Psoas muscle (tissue), 8 donors: ENCODE results near the gene POLR3B. TPM values are rescaled to one million over a fixed set of nuclear protein-coding genes. Genes with fewer than 3 reads are reported as not detected.
A peak's percentile ranks its signal among the peaks of the same experiment; 100 is the strongest.

Source experiments
- ATAC-seq, 4 donors: fragments of 200-7000 bp; cut with Tn5 transposase; one replicate each; pipeline ENCODE4 v1.9.1; 2020; ENCODE audit warnings: moderate library complexity in 3 of 4, mild to moderate bottlenecking in 2 of 4
- DNase-seq, 2 donors: peaks; one replicate each; pipeline ENCODE4 v3.0.0-alpha.2; 2020
- H3K27ac ChIP-seq: fragments of 200-600 bp; one replicate; pipeline ENCODE4 v1.8.0; 2022
- H3K27me3 ChIP-seq, 3 donors: fragments of 200-600 bp in 1 of 3; one replicate each; pipeline versions ENCODE4 v1.6.1 to v1.8.0; 2013 to 2022; ENCODE audit warnings: low read length in 2 of 3, mild to moderate bottlenecking in 2 of 3, moderate library complexity in 1 of 3; ENCODE audit not compliant: insufficient read depth in 3 of 3
- H3K36me3 ChIP-seq, 2 donors: fragments of 200-600 bp in 1 of 2; one replicate each; pipeline versions ENCODE4 v1.6.1 to v1.8.0; 2013 to 2022; ENCODE audit warnings: low read depth in 1 of 2, mild to moderate bottlenecking in 1 of 2, moderate library complexity in 1 of 2; ENCODE audit not compliant: insufficient read depth in 1 of 2
- H3K4me1 ChIP-seq: fragments of 200-600 bp; one replicate; pipeline ENCODE4 v1.8.0; 2022
- H3K4me3 ChIP-seq: fragments of 200-600 bp; one replicate; pipeline ENCODE4 v1.8.0; 2022; ENCODE audit warnings: mild to moderate bottlenecking
- H3K9me3 ChIP-seq: fragments of 200-600 bp; one replicate; pipeline ENCODE4 v1.8.0; 2022
- WGBS, 3 donors: extraction: QIAGEN DNeasy Blood & Tissue Kit; methylation state at CpG; one replicate each; pipeline versions ENCODE4 v1.1.6 to v1.1.7; 2013; 5-methylcytosine and 5-hydroxymethylcytosine counted together
- intact Hi-C, 2 donors: fragments of 100-400 bp; cut with DNase I; formaldehyde crosslinking; loops; one replicate each; pipeline versions ENCODE4 v1.11.0 to v1.14.2; 2022
- polyA plus RNA-seq, 3 donors: library from polyadenylated mRNA; stranded (reverse); fragments of 200-250 nt; gene quantifications; one replicate each; pipeline ENCODE4 v1.2.3, GENCODE V29; 2013
- total RNA-seq, 4 donors: library from RNA; stranded (reverse); fragmentation: NEBNext Ultra II Directional in 2 of 4; extraction: Animal tissue kit (Norgen Biotek cat#: 25700) in 2 of 4; gene quantifications; one replicate each; pipeline versions ENCODE4 v1.2.1 to v1.2.4, GENCODE V29; 2021 to 2023
- TF ChIP-seq, protein P1 (sequence below): fragments of 200-600 bp; IDR thresholded peaks from one replicate; pipeline ENCODE4 v1.8.0; 2022; ENCODE audit warnings: antibody characterized with exemption
- donor health status: healthy with polysubstance abuse.
- donor health status: DM: no; HTN: no; CAD: no; lungs with moderate emphysema.
- donor health status: Bipolar disorder and iron deficiency.
- donor health status: healthy.
- donor health status: DM: yes; HTN: yes; CAD: no.
- donor health status: DM: no; HTN: no; CAD: no.
- donor health status: DM: no; HTN: no; CAD: no.
- donor health status: DM: yes; HTN: yes; CAD: no.

POLR3B gene
- total and polyA plus RNA-seq, 7 donors = 3.6 to 14.0 (median 6.7) TPM

GRCh38 chr12:106321139-106321850 is 36.3 kb upstream of the POLR3B start:
- 23 to 28% (median 24%) methylated on average over 7 of the region's 7 CpGs for WGBS, 3 donors
- H3K9me3 ChIP-seq = no peaks in the 10 kb centered on the region
- TF ChIP-seq, protein P1, sequence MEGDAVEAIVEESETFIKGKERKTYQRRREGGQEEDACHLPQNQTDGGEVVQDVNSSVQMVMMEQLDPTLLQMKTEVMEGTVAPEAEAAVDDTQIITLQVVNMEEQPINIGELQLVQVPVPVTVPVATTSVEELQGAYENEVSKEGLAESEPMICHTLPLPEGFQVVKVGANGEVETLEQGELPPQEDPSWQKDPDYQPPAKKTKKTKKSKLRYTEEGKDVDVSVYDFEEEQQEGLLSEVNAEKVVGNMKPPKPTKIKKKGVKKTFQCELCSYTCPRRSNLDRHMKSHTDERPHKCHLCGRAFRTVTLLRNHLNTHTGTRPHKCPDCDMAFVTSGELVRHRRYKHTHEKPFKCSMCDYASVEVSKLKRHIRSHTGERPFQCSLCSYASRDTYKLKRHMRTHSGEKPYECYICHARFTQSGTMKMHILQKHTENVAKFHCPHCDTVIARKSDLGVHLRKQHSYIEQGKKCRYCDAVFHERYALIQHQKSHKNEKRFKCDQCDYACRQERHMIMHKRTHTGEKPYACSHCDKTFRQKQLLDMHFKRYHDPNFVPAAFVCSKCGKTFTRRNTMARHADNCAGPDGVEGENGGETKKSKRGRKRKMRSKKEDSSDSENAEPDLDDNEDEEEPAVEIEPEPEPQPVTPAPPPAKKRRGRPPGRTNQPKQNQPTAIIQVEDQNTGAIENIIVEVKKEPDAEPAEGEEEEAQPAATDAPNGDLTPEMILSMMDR = no peak
- no peak overlapping the region for H3K4me3 ChIP-seq
- no peak for DNase-seq
- H3K27me3 ChIP-seq = no peaks in the 10 kb centered on the region
- intact Hi-C loops = loop anchor here in 1 of 2 donors (1.0 kb wide), 1 partner anchor 16 kb away; no protein-coding TSS in a partner anchor
- peak overlapping the region; percentile 64 for H3K27ac ChIP-seq
- peaks cover 64% of the 10 kb centered on the region for H3K4me1 ChIP-seq
- H3K36me3 ChIP-seq = peaks cover 14 to 88% of the 10 kb centered on the region in 2 donors
- peak; percentile 60 to 81 (median 75) for ATAC-seq

GRCh38 chr12:106323537-106323936 is 34.0 kb upstream of the POLR3B start:
- Histone ChIP-seq H3K9me3 (no peaks in the 10 kb centered on the region), H3K27me3 (no peaks in the 10 kb centered on the region), H3K4me1 (peaks cover 64% of the 10 kb centered on the region), H3K4me3 (no peak overlapping the region), H3K27ac (no peak overlapping the region), H3K36me3 (peaks cover 14 to 74% of the 10 kb centered on the region in 2 donors)
- TF ChIP-seq, protein P1 = no peak
- intact Hi-C loops = no loop called here
- DNase-seq = no peak
- ATAC-seq = no peak
- 81 to 93% (median 90%) methylated on average over 2 of the region's 2 CpGs for WGBS, 3 donors

DNA sequence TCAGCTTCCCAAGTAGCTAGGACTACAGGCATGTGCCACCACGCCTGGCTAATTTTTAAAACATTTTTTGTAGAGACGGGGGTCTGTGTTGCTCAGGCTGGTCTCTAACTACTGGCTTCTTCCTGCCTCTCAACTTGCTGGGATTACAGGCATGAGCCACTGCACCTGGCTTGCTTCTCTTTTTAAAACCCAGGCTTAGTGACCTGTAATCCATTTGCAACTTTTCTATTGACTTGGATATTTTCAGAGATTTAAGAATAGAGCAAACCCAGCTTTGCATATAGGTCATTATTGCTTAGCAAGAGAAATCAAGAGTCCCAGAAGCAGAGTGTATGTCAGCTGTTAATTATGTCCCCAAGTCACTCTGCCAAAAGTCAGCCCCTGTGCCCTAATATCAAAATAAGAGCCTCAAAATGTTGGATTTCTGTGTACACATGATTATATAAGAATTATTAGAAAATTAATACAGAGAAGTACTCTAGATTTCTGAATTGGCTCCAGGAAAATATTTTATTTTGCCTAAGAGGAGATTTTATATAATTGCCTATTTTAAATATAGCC is 30.2 kb upstream of the POLR3B start:
- TF ChIP-seq, protein P1 = no peak
- Histone ChIP-seq H3K27me3 (no peaks in the 10 kb centered on the region), H3K27ac (peak overlapping the region; percentile 37), H3K36me3 (peaks cover 13 to 72% of the 10 kb centered on the region in 2 donors), H3K9me3 (no peaks in the 10 kb centered on the region), H3K4me1 (peaks cover 63% of the 10 kb centered on the region), H3K4me3 (no peak overlapping the region)
- WGBS, 3 donors = 35 to 53% (median 41%) methylated on average over 2 of the region's 2 CpGs
- intact Hi-C loops = no loop called here
- DNase-seq (no peak), ATAC-seq (peak in 2 of 4 donors; percentile 46 to 59)

- 72 to 89% (median 83%) methylated on average over 7 of the region's 7 CpGs for WGBS, 3 donors
- H3K36me3 ChIP-seq = peaks cover 14 to 70% of the 10 kb centered on the region in 2 donors
- TF ChIP-seq, protein P1 = no peak
- peaks cover 57% of the 10 kb centered on the region for H3K4me1 ChIP-seq
- H3K9me3 ChIP-seq = no peaks in the 10 kb centered on the region
- peak overlapping the region; percentile 57 for H3K27ac ChIP-seq
- no peak for DNase-seq
- no peak overlapping the region for H3K4me3 ChIP-seq
- H3K27me3 ChIP-seq = no peaks in the 10 kb centered on the region
- intact Hi-C loops = no loop called here
- ATAC-seq = no peak
Observed at GRCh38 chr12:106328735-106329134, 28.8 kb upstream of the POLR3B start.
